ENCODE data around the gene IDI2.

- TF ChIP-seq CTCF (IDR thresholded peaks at IDR 0.05), result no peak
- TF ChIP-seq, protein P1, sequence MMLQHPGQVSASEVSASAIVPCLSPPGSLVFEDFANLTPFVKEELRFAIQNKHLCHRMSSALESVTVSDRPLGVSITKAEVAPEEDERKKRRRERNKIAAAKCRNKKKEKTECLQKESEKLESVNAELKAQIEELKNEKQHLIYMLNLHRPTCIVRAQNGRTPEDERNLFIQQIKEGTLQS (CRISPR knock-in tag; conservative IDR thresholded peaks at IDR 0.05), result no peak
- no peak for TF ChIP-seq ZBTB21 (CRISPR knock-in tag; IDR thresholded peaks at IDR 0.05; ENCODE audit: borderline replicate concordance)
- TF ChIP-seq STAT6 (CRISPR knock-in tag; conservative IDR thresholded peaks at IDR 0.05; ENCODE audit: low read depth), result no peak
- TF ChIP-seq NR1H2 (CRISPR knock-in tag; IDR thresholded peaks at IDR 0.05), result no peak
- TF ChIP-seq TEAD1 (CRISPR knock-in tag; IDR thresholded peaks at IDR 0.05), result no peak
- TF ChIP-seq JUN (CRISPR knock-in tag; IDR thresholded peaks at IDR 0.05), result no peak
- no peak for TF ChIP-seq FOXP4 (CRISPR knock-in tag; IDR thresholded peaks at IDR 0.05)
- TF ChIP-seq ATF2 (CRISPR knock-in tag; IDR thresholded peaks at IDR 0.05; ENCODE audit: borderline replicate concordance, low read depth), result no peak
- no peak for TF ChIP-seq CREM (CRISPR knock-in tag; IDR thresholded peaks at IDR 0.05)
- TF ChIP-seq GABPB1 (CRISPR knock-in tag; IDR thresholded peaks at IDR 0.05), result no peak
- no peak for TF ChIP-seq SMAD3 (CRISPR knock-in tag; IDR thresholded peaks at IDR 0.05; ENCODE audit: borderline replicate concordance)
- no peak for TF ChIP-seq ZNF512 (CRISPR knock-in tag; IDR thresholded peaks at IDR 0.05; ENCODE audit: borderline replicate concordance)
- TF ChIP-seq ZNF121 (CRISPR knock-in tag; IDR thresholded peaks at IDR 0.05), result no peak
Observed at GRCh38 chr10:1040133-1040532, 14.5 kb upstream of the IDI2 start.
